Erythroblast (primary cell): Measurements from ENCODE around the gene DPH6.

Experiments
- GATA1 ChIP-seq: IDR thresholded peaks from 2 replicates; pipeline ENCODE4 v1.6.1; 2011; ENCODE audit warnings: low read depth, mild to moderate bottlenecking, control low read depth, low read length, moderate library complexity
- POLR2A ChIP-seq: IDR thresholded peaks from 2 replicates; pipeline ENCODE4 v1.6.1; 2011; ENCODE audit warnings: mild to moderate bottlenecking, low read length

DNA sequence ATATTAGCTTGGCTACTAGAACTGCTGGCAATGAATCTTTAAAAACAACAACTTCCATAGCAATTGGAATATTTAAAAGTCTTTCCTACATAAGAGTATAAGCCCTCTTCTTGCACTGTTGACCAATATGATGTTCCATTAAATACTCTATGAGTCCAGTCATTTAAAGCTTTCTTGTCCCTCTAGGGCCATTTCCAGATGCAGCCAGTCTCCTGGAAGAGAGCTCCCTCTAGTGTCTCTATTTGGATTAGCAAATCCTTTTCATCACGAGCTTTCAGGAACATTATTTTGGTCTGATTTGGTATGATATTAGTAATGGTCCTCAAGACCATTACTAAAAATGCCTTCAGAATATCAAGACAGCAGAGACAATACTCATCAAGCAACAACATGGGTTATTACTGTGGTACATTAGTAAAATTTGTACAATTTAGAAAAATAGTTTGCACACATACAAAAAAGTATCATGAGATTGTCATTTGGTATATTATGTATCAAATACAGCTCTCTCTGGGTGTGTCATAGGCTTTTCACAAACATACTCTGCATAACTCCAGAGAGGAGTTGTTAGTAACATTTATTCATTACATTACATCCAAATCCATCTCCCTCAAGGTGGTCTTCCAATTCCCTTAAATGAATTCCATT is 101.3 kb downstream of the DPH6 start:
- TF ChIP-seq POLR2A, result no peak
- no peak for TF ChIP-seq GATA1
